K562 (cell line): Measurements from ENCODE around the gene SLC34A1. TPM values are rescaled to one million over a fixed set of nuclear protein-coding genes. Genes with fewer than 3 reads are reported as not detected.
A peak's percentile ranks its signal among the peaks of the same experiment; 100 is the strongest.

Source experiments
- ATAC-seq: fragments of 200-7000 bp; cut with Tn5 transposase; 3 replicates; pipeline ENCODE4 v1.9.1; 2020; ENCODE audit warnings: moderate library complexity
- BruUV-seq: library from RNA; stranded (reverse); fragments of 400-500 nt; replicated peaks from 2 replicates; lab custom pipeline; 2021; lab: Mats Ljungman, UMichigan
- CTCF ChIA-PET: fragments of 300-600 bp; formaldehyde crosslinking; extraction: SDS; loops from one replicate; lab custom pipeline; 2021; ENCODE audit warnings: low intra/inter-chr PET ratio; lab: Yijun Ruan, JAX
- POLR2A ChIA-PET: fragments of 300-600, 350-650 bp; sonication (Branson Sonifier 250); formaldehyde crosslinking; extraction: SDS; loops from one replicate; lab custom pipeline; 2021; ENCODE audit warnings: antibody characterized with exemption, inconsistent platforms; lab: Yijun Ruan, JAX
- DNase-seq, 4 experiments: peaks; one replicate each; pipeline versions ENCODE4 v3.0.0 to v3.0.0-alpha.2; 2011 to 2018; ENCODE audit warnings: low spot score in 3 of 4, mixed read lengths in 3 of 4; ENCODE audit errors: extremely low read depth in 1 of 4
- FAIRE-seq: peaks from 2 replicates; lab custom pipeline; 2011; peaks lifted over from hg19 to GRCh38; lab: Jason Lieb, UNC
- H2AFZ ChIP-seq: 2 replicates; pipeline ENCODE4 v1.6.0; 2011; ENCODE audit warnings: low read depth, low read length, control low read depth, inconsistent platforms
- H3K27ac ChIP-seq: fragments of 200-600 bp; 3 replicates; pipeline ENCODE4 v1.8.0; 2011; ENCODE audit warnings: low read depth, mild to moderate bottlenecking, control low read depth, inconsistent platforms, low read length, moderate library complexity, mixed read lengths; ENCODE audit errors: extremely low read depth
- H3K27me3 ChIP-seq, 2 experiments: fragments of 300-600 bp in 1 of 2; 2 replicates in 1 of 2; 3 replicates in 1 of 2; pipeline versions ENCODE4 v1.6.0 to v1.8.0; 2011; ENCODE audit warnings: inconsistent platforms in 2 of 2, low read length in 2 of 2, mild to moderate bottlenecking in 1 of 2, mixed read lengths in 1 of 2, moderate library complexity in 1 of 2; ENCODE audit not compliant: control insufficient read depth in 2 of 2, insufficient read depth in 2 of 2
- H3K36me3 ChIP-seq: fragments of 300-600 bp; 3 replicates; pipeline ENCODE4 v1.8.0; 2011; ENCODE audit warnings: mild to moderate bottlenecking, low read length, inconsistent platforms; ENCODE audit not compliant: control insufficient read depth, insufficient read depth
- H3K4me1 ChIP-seq, 2 experiments: fragments of 200-600 bp in 1 of 2; replicated peaks in 1 of 2; 2 replicates in 1 of 2; 3 replicates in 1 of 2; pipeline versions ENCODE4 v1.5.1 to v1.8.0; 2011; ENCODE audit warnings: inconsistent platforms in 2 of 2, low read length in 2 of 2, mild to moderate bottlenecking in 1 of 2, mixed read lengths in 1 of 2, moderate library complexity in 1 of 2; ENCODE audit not compliant: control insufficient read depth in 2 of 2, insufficient read depth in 2 of 2
- H3K4me2 ChIP-seq: 2 replicates; pipeline ENCODE4 v1.6.1; 2011; ENCODE audit warnings: low read length, control low read depth, inconsistent platforms, mixed read lengths; ENCODE audit not compliant: insufficient read depth
- H3K4me3 ChIP-seq: fragments of 200-600 bp; sonication (generic), shearing (Covaris generic); 2 replicates; pipeline ENCODE4 v1.5.1; 2016; ENCODE audit warnings: control low read depth, inconsistent platforms
- H3K79me2 ChIP-seq: fragments of 200-600 bp; 3 replicates; pipeline ENCODE4 v1.8.0; 2011; ENCODE audit warnings: low read length, inconsistent platforms; ENCODE audit not compliant: control insufficient read depth, insufficient read depth
- H3K9ac ChIP-seq, 2 experiments: 2 replicates each; pipeline versions ENCODE4 v1.6.0 to v1.6.1; 2011; ENCODE audit warnings: low read depth in 2 of 2, low read length in 2 of 2, control low read depth in 1 of 2, inconsistent platforms in 1 of 2, mild to moderate bottlenecking in 1 of 2, mixed read lengths in 1 of 2; ENCODE audit not compliant: insufficient read depth in 1 of 2
- H3K9me1 ChIP-seq: one replicate; pipeline ENCODE4 v1.6.0; 2011; ENCODE audit warnings: inconsistent platforms, mild to moderate bottlenecking, low read length, moderate library complexity; ENCODE audit not compliant: control insufficient read depth, insufficient read depth
- H3K9me3 ChIP-seq: replicated peaks from 2 replicates; pipeline ENCODE4 v1.5.1; 2011; ENCODE audit warnings: low read depth, low read length, inconsistent platforms; ENCODE audit not compliant: control insufficient read depth, insufficient read depth
- H4K20me1 ChIP-seq: replicated peaks from 2 replicates; pipeline ENCODE4 v1.6.1; 2011; ENCODE audit warnings: low read length, inconsistent platforms, mixed read lengths; ENCODE audit not compliant: control insufficient read depth, insufficient read depth
- CCNT2 ChIP-seq: IDR thresholded peaks from 2 replicates; pipeline ENCODE4 v1.6.1; 2011; ENCODE audit warnings: borderline replicate concordance, low read depth, mild to moderate bottlenecking, moderate library complexity, mixed read lengths, low read length; ENCODE audit not compliant: insufficient read length; ENCODE audit errors: extremely low read depth
- POLR2G ChIP-seq: fragments of 200-400 bp; formaldehyde crosslinking; IDR thresholded peaks from 2 replicates; pipeline ENCODE4 v1.6.1; 2017; ENCODE audit warnings: low read depth, mild to moderate bottlenecking, antibody characterized with exemption, low read length, moderate library complexity
- SIN3B ChIP-seq: fragments of 450-650 bp; IDR thresholded peaks from 2 replicates; pipeline ENCODE4 v1.6.1; 2017; ENCODE audit warnings: low read depth, mild to moderate bottlenecking, moderate library complexity
- WGBS: fragments of 100-300 bp; shearing (Covaris generic); methylation state at CpG from one replicate; pipeline ENCODE4 v1.1.6; 2016; ENCODE audit warnings: low coverage, mixed read lengths; ENCODE audit not compliant: insufficient coverage; ENCODE audit errors: missing lambda C conversion rate; 5-methylcytosine and 5-hydroxymethylcytosine counted together
- in situ Hi-C: fragments of 300-500 bp; cut with MboI; formaldehyde crosslinking; loops from 4 replicates; pipeline ENCODE4 v1.15.0; 2018; ENCODE audit warnings: inconsistent platforms, mixed read lengths
- intact Hi-C: fragments of 100-400 bp; cut with micrococcal nuclease; formaldehyde crosslinking; loops from 2 replicates; pipeline ENCODE4 v1.14.2; 2022
- polyA plus RNA-seq, 8 experiments: library from polyadenylated mRNA; depleted of rRNA in 4 of 8; stranded (reverse) in 5 of 8; unstranded in 3 of 8; fragments of >200 nt; fragmentation: Nextera tagmentation in 2 of 8; fragmentation: Illumina TruSeq in 1 of 8; extraction: Ambion mirVana in 2 of 8; extraction: Trizol in 1 of 8; gene quantifications; 2 replicates each; pipeline versions ENCODE4 v1.2.1 to v1.2.3, GENCODE V29; 2011 to 2014; ENCODE audit warnings: inconsistent platforms in 1 of 8, missing spikeins in 1 of 8
- total RNA-seq, 7 experiments: library from RNA; depleted of rRNA in 6 of 7; stranded (reverse); fragments of >200 nt in 6 of 7; fragmentation: Illumina TruSeq in 2 of 7; extraction: Trizol in 2 of 7; gene quantifications; 2 replicates each; pipeline versions ENCODE4 v1.2.1 to v1.2.3, GENCODE V29; 2011 to 2021; ENCODE audit warnings: low replicate concordance in 1 of 7

The SLC34A1 gene
- total and polyA plus RNA-seq, 9 of the 15 experiments (the other 6 are each of a cell fraction or from before 2014, with no cell fraction given), result not detected

DNA sequence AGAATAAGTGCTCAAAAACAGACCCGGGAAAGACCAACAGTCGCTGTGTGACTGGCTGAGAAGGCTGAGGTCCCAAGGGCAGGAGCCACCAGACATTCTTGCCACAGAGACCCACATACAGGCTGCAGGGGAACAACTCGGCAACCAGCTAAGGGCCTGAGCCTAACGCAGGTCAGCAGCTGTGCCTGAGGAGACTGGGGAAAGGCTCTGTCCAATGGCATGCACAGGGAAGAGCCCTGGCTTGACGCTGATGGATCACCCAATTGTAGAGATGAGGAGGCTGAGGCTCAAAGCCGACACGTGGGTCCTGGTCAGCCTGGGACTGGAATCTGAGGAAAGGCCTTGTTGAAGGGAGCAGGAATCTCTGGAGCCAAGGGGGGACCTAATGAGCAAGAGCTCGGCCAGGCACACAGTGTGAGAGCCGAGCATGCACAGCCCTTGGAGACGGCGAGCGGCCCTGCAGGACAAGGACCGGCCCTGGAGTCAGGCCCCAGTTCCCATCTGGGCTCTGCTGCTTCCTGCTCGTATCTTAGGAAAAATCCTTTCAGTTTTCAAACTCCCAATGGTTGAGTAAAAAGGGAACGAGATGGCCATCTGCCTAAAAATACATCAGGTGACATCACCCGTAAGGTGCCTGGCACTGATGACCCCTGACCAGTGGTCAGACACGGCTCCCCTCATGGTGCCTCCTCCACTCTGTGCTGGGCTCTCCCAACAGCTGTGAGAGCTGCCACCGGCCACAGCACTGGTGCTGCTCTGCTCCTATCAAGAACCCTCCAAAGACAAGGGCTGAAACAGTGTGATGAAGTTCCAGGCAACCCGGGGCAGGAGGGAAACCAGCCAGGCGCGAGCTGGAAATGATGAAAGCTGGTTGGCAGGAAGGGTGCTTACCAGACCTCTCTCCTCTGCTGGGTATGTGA is 49.2 kb upstream of the SLC34A1 start:
- H4K20me1 ChIP-seq, result 0 out of 2 replicates have a peak, but pooled peaks cover 8% of the 10 kb centered on the region
- 0 out of 2 replicates have a peak, but pooled peaks have one; percentile 7 for TF ChIP-seq POLR2G
- no peak for TF ChIP-seq CCNT2
- TF ChIP-seq SIN3B, result no peak
- no TSS peak for BruUV-seq

More for the DNA sequence above, 49.2 kb upstream of the SLC34A1 start:
- Histone ChIP-seq H3K9me3 (no peaks in the 10 kb centered on the region), H3K9me1 (no peaks in the 10 kb centered on the region), H3K9ac (no peak overlapping the region; a peak in 1 of 4 replicates), H3K79me2 (peaks cover 8% of the 10 kb centered on the region), H3K27ac (no peak overlapping the region), H3K36me3 (peaks cover 97% of the 10 kb centered on the region), H3K4me2 (no peak overlapping the region), H3K27me3 (no peaks in the 10 kb centered on the region), H3K4me3 (no peak overlapping the region), H2AFZ (no peak overlapping the region), H3K4me1 (peaks cover 0 to 4% of the 10 kb centered on the region in 2 experiments; a peak in 1 of 5 replicates)
- in situ Hi-C loops (no loop called here), intact Hi-C loops (no loop called here)
- 89% methylated on average over 18 of the region's 21 CpGs for WGBS
- ATAC-seq, result no peak
- ChIA-PET POLR2A (interaction anchor here (1.1 to 1.2 kb wide), 2 partner anchors 9 to 37 kb away, joined by 3 to 4 read pairs; no protein-coding TSS in a partner anchor), CTCF (no interaction called here)
- no peak for FAIRE-seq
- no peak for DNase-seq
